ENCODE results near the gene RNF215. TPM values are rescaled to one million over a fixed set of nuclear protein-coding genes. Genes with fewer than 3 reads are reported as not detected.

Gene RNF215
- total and polyA plus RNA-seq, 2 of the 13 experiments (the other 11 are each of a cell fraction or from before 2014, with no cell fraction given), result 5.3 to 6.1 TPM

- TF ChIP-seq ZNF512B (CRISPR knock-in tag; IDR thresholded peaks at IDR 0.05; ENCODE audit: borderline replicate concordance) (no peak; the same call in 1 of the 2 replicates), ATAD3A (CRISPR knock-in tag; IDR thresholded peaks at IDR 0.05) (no peak), PHB2 (IDR thresholded peaks at IDR 0.05; ENCODE audit: partially characterized antibody) (no peak), AKNA (CRISPR knock-in tag; IDR thresholded peaks at IDR 0.05; ENCODE audit: borderline replicate concordance) (no peak), ZBED4 (CRISPR knock-in tag; IDR thresholded peaks at IDR 0.05; ENCODE audit: borderline replicate concordance) (no peak; the same call in 1 of the 2 replicates), KLF9 (CRISPR knock-in tag; IDR thresholded peaks at IDR 0.05; ENCODE audit: low read depth) (no peak; the same call in 1 of the 2 replicates), BRCA1 (CRISPR knock-in tag; IDR thresholded peaks at IDR 0.05) (peak; percentile 93; the same call in 1 of the 2 replicates), ZNF670 (CRISPR knock-in tag; IDR thresholded peaks at IDR 0.05; ENCODE audit: borderline replicate concordance) (no peak; the same call in 1 of the 2 replicates), KDM2A (CRISPR knock-in tag; IDR thresholded peaks at IDR 0.05; ENCODE audit: borderline replicate concordance, low read depth) (no peak; the same call in 1 of the 2 replicates), MAFG (CRISPR knock-in tag; IDR thresholded peaks at IDR 0.05) (no peak), ZNF816 (CRISPR knock-in tag; IDR thresholded peaks at IDR 0.05; ENCODE audit: borderline replicate concordance) (peak; percentile 66; the same call in 1 of the 2 replicates), ZNF292 (CRISPR knock-in tag; IDR thresholded peaks at IDR 0.05; ENCODE audit: borderline replicate concordance, low read depth) (peak; percentile 27; the same call in 1 of the 2 replicates), CSRNP2 (CRISPR knock-in tag; conservative IDR thresholded peaks at IDR 0.05; ENCODE audit: low read depth) (no peak)
Measured at GRCh38 chr22:30423301-30423958, 36.2 kb upstream of the RNF215 start (continued).
